GM18909 (cell line): Measurements from ENCODE around the gene OR8B8.
"Not testable (repeated sequence)": the region's sequence is repeated elsewhere in the genome, so short reads cannot be mapped to it uniquely, and the experiment has no call there.

Source experiments
- ATAC-seq: cut with Tn5 transposase; IDR thresholded peaks from one replicate; pipeline ENCODE4 v1.9.1; 2021; ENCODE audit warnings: mild to moderate bottlenecking; ENCODE audit not compliant: unreplicated experiment, poor library complexity

OR8B8 gene

GRCh38 chr11:124442442-124442841, 3.1 kb downstream of the OR8B8 start:
- no peak for ATAC-seq

GRCh38 chr11:124441519-124441918, 4.0 kb downstream of the OR8B8 start:
- ATAC-seq = no peak

GRCh38 chr11:124441081-124441480, 4.4 kb downstream of the OR8B8 start:
- ATAC-seq = no peak

- no peak for ATAC-seq
Observed at GRCh38 chr11:124440608-124441007, 4.9 kb downstream of the OR8B8 start.

- no peak for ATAC-seq
Observed at GRCh38 chr11:124434699-124435098, 10.8 kb downstream of the OR8B8 start.

GRCh38 chr11:124429599-124429998, 15.9 kb downstream of the OR8B8 start:
- ATAC-seq = no peak

GRCh38 chr11:124424384-124424921, 21.0 kb downstream of the OR8B8 start, which contains the start of gene OR8B4:
Gene OR8B4 (minus strand): TSS chr11:124424871. CDS start chr11:124424871, 0 bp downstream.
- no peak for ATAC-seq

- ATAC-seq = no peak
Observed at GRCh38 chr11:124421043-124421442, 24.5 kb downstream of the OR8B8 start.

- no peak for ATAC-seq
Observed at GRCh38 chr11:124415356-124415923, 30.1 kb downstream of the OR8B8 start.

GRCh38 chr11:124409906-124410305, 35.6 kb downstream of the OR8B8 start:
- no peak for ATAC-seq

GRCh38 chr11:124405581-124405980, 39.9 kb downstream of the OR8B8 start:
- ATAC-seq = no peak

GRCh38 chr11:124403186-124403585, 42.3 kb downstream of the OR8B8 start:
- not testable (repeated sequence) for ATAC-seq

- ATAC-seq = peak; percentile 87
Observed at GRCh38 chr11:124402326-124402922, 43.1 kb downstream of the OR8B8 start.

- ATAC-seq = no peak
Observed at GRCh38 chr11:124398924-124399323, 46.6 kb downstream of the OR8B8 start, which contains the start of gene OR8B3. Gene OR8B3 (minus strand): TSS chr11:124399024. CDS start chr11:124397351, 1,673 bp downstream.

- ATAC-seq = not testable (repeated sequence)
Observed at GRCh38 chr11:124396847-124397246, 48.6 kb downstream of the OR8B8 start.

GRCh38 chr11:124394408-124394807, 51.1 kb downstream of the OR8B8 start:
- ATAC-seq = no peak
